Smooth muscle cell (in vitro differentiated cells): ENCODE results near the gene CD58. TPM values are rescaled to one million over a fixed set of nuclear protein-coding genes. Genes with fewer than 3 reads are reported as not detected.

Source experiments
- DNase-seq: peaks from one replicate; lab custom pipeline; 2025; ENCODE audit not compliant: unreplicated experiment; lab: John Stamatoyannopoulos, UW
- H2AFZ ChIP-seq: fragments of 200-600 bp; sonication (generic); 2 replicates; pipeline ENCODE4 v1.6.0; 2016; ENCODE audit warnings: antibody characterized with exemption, low read depth, mild to moderate bottlenecking
- H3F3A ChIP-seq: fragments of 200-600 bp; sonication (generic); 2 replicates; pipeline ENCODE4 v1.6.0; 2017; ENCODE audit warnings: antibody characterized with exemption, low read depth
- H3K27ac ChIP-seq: fragments of 200-600 bp; sonication (generic); 2 replicates; pipeline ENCODE4 v1.5.1; 2016; ENCODE audit warnings: low read depth, mild to moderate bottlenecking
- H3K27me3 ChIP-seq: fragments of 200-600 bp; sonication (generic); 2 replicates; pipeline ENCODE4 v1.6.1; 2016; ENCODE audit warnings: low read depth, mild to moderate bottlenecking
- H3K36me3 ChIP-seq: fragments of 200-600 bp; sonication (generic); 2 replicates; pipeline ENCODE4 v1.5.1; 2016; ENCODE audit warnings: low read depth
- H3K4me1 ChIP-seq: fragments of 200-600 bp; sonication (generic); 2 replicates; pipeline ENCODE4 v1.5.1; 2016; ENCODE audit warnings: low read depth
- H3K4me2 ChIP-seq: fragments of 200-600 bp; sonication (generic); 2 replicates; pipeline ENCODE4 v1.6.0; 2016; ENCODE audit warnings: mild to moderate bottlenecking
- H3K4me3 ChIP-seq: fragments of 200-600 bp; sonication (generic); 2 replicates; pipeline ENCODE4 v1.5.1; 2016; ENCODE audit warnings: mild to moderate bottlenecking
- H3K79me2 ChIP-seq: fragments of 200-600 bp; sonication (generic); 2 replicates; pipeline ENCODE4 v1.6.0; 2016; ENCODE audit warnings: low read depth, mild to moderate bottlenecking
- H3K9ac ChIP-seq: fragments of 200-600 bp; sonication (generic); 2 replicates; pipeline ENCODE4 v1.6.0; 2016; ENCODE audit warnings: low read depth
- H3K9me3 ChIP-seq: fragments of 200-600 bp; sonication (generic); replicated peaks from 2 replicates; pipeline ENCODE4 v1.5.1; 2016; ENCODE audit warnings: low read depth
- H4K20me1 ChIP-seq: fragments of 200-600 bp; sonication (generic); 2 replicates; pipeline ENCODE4 v1.6.0; 2016; ENCODE audit warnings: low read depth
- CTCF ChIP-seq: fragments of 200-600 bp; sonication (generic); IDR thresholded peaks from 2 replicates; pipeline ENCODE4 v1.5.1; 2017; ENCODE audit warnings: borderline replicate concordance, mild to moderate bottlenecking, antibody characterized with exemption; ENCODE audit not compliant: insufficient read depth, poor library complexity, severe bottlenecking
- WGBS: methylation state at CpG from one replicate; pipeline ENCODE4 v1.1.7; 2016; ENCODE audit warnings: low lambda C conversion rate; 5-methylcytosine and 5-hydroxymethylcytosine counted together
- polyA plus RNA-seq: library from polyadenylated mRNA; unstranded; fragments of >200 nt; fragmentation: Nextera tagmentation; extraction: Ambion mirVana; gene quantifications from 2 replicates; pipeline ENCODE4 v1.2.1, GENCODE V29; 2016
- total RNA-seq: library from RNA; depleted of rRNA; stranded (reverse); fragments of >200 nt; gene quantifications from 2 replicates; pipeline ENCODE4 v1.2.3, GENCODE V29; 2014

The CD58 gene
- total and polyA plus RNA-seq, 2 experiments from 2014 or later = 33.5 to 43.8 TPM

DNA sequence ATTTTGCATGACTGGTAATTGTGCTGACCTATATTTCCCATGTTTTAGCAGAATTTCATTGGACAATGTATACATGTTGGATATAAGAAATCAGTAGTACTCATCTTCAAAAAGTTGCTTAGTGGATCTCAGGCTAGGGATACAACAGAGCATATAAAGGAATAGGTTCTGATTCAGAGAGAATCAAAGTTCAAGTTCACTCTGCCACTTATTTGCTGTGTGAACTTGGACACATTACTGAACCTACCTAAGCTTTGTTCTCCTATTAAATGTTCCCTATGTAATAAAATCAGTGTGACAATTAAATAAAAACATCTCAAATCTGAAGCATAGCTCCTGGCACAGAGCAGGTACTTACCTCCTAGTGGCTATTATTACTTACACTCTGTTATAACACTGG lies 9.3 kb downstream of the CD58 start:
- Histone ChIP-seq H4K20me1 (peaks cover 5% of the 10 kb centered on the region), H3K79me2 (peaks cover 24% of the 10 kb centered on the region), H3K4me3 (no peak overlapping the region), H3K4me2 (no peak overlapping the region), H3K4me1 (no peaks in the 10 kb centered on the region), H3K9ac (no peak overlapping the region), H2AFZ (no peak overlapping the region), H3K9me3 (no peaks in the 10 kb centered on the region), H3K36me3 (no peaks in the 10 kb centered on the region), H3K27me3 (no peaks in the 10 kb centered on the region), H3K27ac (no peak overlapping the region), H3F3A (no peaks in the 10 kb centered on the region)
- TF ChIP-seq CTCF = no peak
- no peak for DNase-seq

DNA sequence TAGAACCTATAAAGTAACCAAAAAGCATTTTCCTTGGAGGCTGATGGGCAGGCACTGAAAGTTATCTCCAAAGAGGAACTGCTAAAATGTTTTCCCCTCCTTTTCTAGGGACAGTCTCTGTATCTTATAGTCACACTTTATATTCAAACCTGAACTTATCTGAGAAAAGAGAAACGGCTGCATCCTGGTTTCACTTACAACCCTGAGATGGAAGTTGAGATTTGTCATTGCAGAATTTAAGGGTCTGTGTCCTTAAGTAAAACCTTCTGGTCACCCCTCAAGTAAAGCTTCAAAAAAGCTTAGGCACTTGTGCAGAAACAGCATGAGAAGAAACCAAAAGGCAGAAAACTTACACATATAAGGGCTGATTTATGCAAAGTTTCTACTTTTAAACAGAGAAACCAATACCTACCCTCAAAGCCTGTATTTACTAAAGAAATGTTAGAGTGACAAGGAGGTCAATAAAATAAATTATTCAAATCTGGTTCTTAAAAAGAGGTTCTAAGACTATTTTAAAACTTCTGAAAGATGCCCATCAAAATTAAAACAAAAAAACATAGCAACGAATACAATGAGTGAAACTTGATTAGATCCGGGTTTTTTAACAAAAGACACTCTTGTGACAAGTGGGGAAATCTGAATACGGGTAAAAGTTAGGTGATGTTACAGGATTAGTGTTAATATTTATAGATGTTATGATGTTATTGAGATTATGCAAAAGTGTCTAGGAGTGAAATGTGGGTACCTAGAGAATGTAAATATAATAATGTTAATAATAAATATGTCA lies 9.9 kb downstream of the CD58 start:
- Histone ChIP-seq H3K79me2 (peaks cover 24% of the 10 kb centered on the region), H3F3A (no peaks in the 10 kb centered on the region), H3K9me3 (no peaks in the 10 kb centered on the region), H3K4me2 (no peak overlapping the region), H3K27me3 (no peaks in the 10 kb centered on the region), H3K4me3 (no peak overlapping the region), H3K4me1 (no peaks in the 10 kb centered on the region), H4K20me1 (peaks cover 2% of the 10 kb centered on the region), H2AFZ (no peak overlapping the region), H3K27ac (no peak overlapping the region), H3K9ac (no peak overlapping the region), H3K36me3 (no peaks in the 10 kb centered on the region)
- no peak for DNase-seq
- no peak for TF ChIP-seq CTCF
- WGBS = 87% methylated on average over 4 of the region's 4 CpGs

DNA sequence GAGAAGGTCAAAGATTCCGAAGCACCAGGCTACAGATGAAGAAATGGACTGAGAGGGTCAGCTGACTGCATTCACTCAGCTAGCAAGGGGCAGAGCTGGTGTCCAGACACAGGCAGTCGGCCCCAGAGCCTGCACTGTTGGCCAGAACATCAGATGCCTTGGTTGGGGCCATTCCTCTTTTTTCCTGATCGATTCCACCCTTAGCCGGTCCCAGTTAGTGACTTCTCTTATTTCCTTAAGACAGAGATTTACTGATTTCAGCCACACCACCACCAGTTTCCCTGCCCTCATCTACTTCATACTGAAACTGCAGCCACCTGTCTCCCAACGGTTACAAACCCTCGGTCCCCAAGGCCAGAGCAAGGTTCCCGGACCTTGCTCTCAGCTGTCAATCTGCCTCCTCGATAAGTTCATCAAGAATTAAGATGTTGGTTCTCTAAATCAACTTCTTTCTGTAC lies 11.5 kb downstream of the CD58 start:
- H2AFZ ChIP-seq = no peak overlapping the region
- no peaks in the 10 kb centered on the region for H3K4me1 ChIP-seq
- TF ChIP-seq CTCF = no peak
- H3K9ac ChIP-seq = no peak overlapping the region
- H3K27me3 ChIP-seq = no peaks in the 10 kb centered on the region
- no peaks in the 10 kb centered on the region for H3K9me3 ChIP-seq
- no peak overlapping the region for H3K4me2 ChIP-seq
- no peaks in the 10 kb centered on the region for H4K20me1 ChIP-seq
- no peak overlapping the region for H3K27ac ChIP-seq
- peaks cover 17% of the 10 kb centered on the region for H3K79me2 ChIP-seq
- 95% methylated on average over 8 of the region's 8 CpGs for WGBS
- no peaks in the 10 kb centered on the region for H3K36me3 ChIP-seq
- no peak for DNase-seq
- no peaks in the 10 kb centered on the region for H3F3A ChIP-seq
- H3K4me3 ChIP-seq = no peak overlapping the region

GRCh38 chr1:116558571-116558970 lies 12.3 kb downstream of the CD58 start:
- peaks cover 15% of the 10 kb centered on the region for H3K79me2 ChIP-seq

More at GRCh38 chr1:116558571-116558970, 12.3 kb downstream of the CD58 start:
- no peaks in the 10 kb centered on the region for H4K20me1 ChIP-seq
- DNase-seq = no peak
- H2AFZ ChIP-seq = no peak overlapping the region
- H3K4me2 ChIP-seq = no peak overlapping the region
- no peaks in the 10 kb centered on the region for H3K27me3 ChIP-seq
- no peaks in the 10 kb centered on the region for H3F3A ChIP-seq
- H3K36me3 ChIP-seq = no peaks in the 10 kb centered on the region
- TF ChIP-seq CTCF = no peak
- whole genome bisulfite sequencing = 92% methylated on average over 1 of the region's 1 CpG
- no peak overlapping the region for H3K27ac ChIP-seq
- no peak overlapping the region for H3K9ac ChIP-seq
- H3K4me3 ChIP-seq = no peak overlapping the region
- H3K9me3 ChIP-seq = no peaks in the 10 kb centered on the region
- H3K4me1 ChIP-seq = no peaks in the 10 kb centered on the region
